NCI-H2196 (cell line): ENCODE results near the gene LAX1.
"Not testable (repeated sequence)": the region's sequence is repeated elsewhere in the genome, so short reads cannot be mapped to it uniquely, and the experiment has no call there.

Experiments
- DNase-seq: peaks from one replicate; lab custom pipeline; 2025; ENCODE audit not compliant: unreplicated experiment; lab: John Stamatoyannopoulos, UW

The LAX1 gene

GRCh38 chr1:203768256-203768655 lies 3.3 kb downstream of the LAX1 start:
- no peak for DNase-seq

- peak; percentile 86 for DNase-seq
Measured at GRCh38 chr1:203769505-203770343, 4.7 kb downstream of the LAX1 start.

GRCh38 chr1:203771901-203772301 lies 6.9 kb downstream of the LAX1 start:
- no peak for DNase-seq

GRCh38 chr1:203772836-203773235 lies 7.9 kb downstream of the LAX1 start:
- DNase-seq: no peak

DNA sequence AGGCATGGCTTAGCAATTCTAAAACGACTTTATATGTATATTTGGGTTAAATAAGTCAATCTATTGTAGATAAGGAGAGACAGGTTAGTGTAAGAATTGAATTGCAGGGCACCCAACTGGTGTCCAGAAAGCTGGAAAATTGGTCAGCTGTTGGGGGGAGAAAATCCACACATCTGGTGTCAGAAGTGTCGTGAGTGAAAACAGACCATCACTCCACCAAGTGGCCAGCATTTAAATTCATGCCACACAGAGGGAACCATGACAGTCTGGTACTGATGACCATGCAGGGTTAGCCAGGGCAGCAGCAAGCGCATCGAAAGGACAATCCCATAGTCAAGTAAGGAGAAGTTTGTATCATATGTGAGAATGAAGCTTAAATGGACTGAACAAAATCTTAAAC lies 11.7 kb downstream of the LAX1 start:
- DNase-seq: no peak

DNA sequence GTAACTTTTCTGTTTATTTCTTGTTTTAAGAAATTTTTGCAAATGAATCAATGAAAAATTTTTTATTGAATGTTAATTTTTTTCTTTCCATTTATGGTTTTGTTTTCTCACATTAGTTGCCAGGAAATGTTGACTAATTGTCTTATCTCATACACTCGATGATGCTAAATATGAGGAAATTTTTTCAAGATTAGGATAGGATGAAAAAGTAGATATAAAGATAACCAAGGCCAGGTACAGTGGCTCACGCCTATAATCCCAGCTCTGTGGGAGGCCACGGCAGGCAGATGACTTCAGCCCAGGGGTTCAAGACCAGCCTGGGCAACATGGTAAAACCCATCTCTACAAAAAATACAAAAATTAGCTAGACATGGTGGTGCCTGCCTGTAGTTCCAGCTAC lies 12.6 kb downstream of the LAX1 start:
- no peak for DNase-seq

- DNase-seq: no peak
Measured at GRCh38 chr1:203778146-203778545, 13.2 kb downstream of the LAX1 start.

DNA sequence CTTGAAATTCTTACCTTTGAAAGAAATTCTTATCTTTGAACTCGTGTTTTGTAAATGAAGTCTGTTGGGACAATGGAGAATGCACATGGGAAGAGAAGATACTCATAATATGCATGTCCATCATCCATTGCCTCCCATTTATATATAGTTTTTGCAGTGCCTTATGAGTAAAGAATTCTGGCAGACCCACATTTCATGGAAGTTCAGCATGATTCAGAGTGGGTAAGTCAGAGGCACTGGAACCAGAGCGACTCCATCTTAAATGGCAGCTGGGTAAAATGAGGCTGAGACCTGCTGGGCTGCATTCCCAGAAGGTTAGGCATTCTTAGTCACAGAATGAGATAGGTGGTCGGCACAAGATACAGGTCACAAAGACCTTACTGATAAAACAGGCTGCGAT lies 13.8 kb downstream of the LAX1 start:
- DNase-seq: no peak

DNA sequence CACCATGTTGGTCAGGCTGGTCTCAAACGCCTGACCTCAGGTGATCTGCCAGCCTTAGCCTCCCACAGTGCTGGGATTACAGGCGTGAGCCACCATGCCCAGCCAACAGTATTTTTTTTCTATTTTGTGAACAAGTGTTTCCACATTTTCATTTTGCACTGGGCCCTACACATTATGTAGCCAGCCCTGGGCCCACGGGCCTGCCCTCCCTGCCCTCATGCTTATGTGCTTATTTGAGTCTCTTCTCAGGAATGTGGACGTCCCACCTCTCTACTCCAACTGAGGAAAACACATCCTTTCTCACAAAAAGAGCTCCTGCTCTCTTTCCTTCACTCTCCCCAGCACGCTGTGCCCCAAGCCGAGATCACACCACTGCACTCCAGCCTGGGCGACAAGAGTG lies 17.0 kb downstream of the LAX1 start:
- DNase-seq: no peak

DNA sequence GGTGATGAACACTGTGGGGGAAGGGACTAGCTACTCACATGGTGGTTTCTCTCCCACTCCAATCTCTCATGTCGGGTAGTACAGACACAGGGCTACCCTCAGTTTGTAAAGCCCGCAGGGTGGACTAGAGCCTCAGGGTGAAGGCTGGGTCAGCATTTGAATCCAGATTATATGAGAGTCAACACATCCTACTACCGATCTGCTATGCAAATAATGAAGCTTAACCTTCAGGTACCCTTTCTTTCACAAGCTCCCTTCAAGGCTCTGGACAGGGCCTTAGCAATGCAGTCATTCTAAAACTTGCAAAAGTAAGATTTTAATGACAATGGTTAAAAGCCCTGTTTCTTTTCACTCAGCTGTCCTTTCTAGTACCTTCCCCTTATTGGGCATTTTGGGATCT lies 25.0 kb downstream of the LAX1 start:
- DNase-seq: no peak

GRCh38 chr1:203791498-203791897 lies 26.5 kb downstream of the LAX1 start:
- DNase-seq: no peak

DNA sequence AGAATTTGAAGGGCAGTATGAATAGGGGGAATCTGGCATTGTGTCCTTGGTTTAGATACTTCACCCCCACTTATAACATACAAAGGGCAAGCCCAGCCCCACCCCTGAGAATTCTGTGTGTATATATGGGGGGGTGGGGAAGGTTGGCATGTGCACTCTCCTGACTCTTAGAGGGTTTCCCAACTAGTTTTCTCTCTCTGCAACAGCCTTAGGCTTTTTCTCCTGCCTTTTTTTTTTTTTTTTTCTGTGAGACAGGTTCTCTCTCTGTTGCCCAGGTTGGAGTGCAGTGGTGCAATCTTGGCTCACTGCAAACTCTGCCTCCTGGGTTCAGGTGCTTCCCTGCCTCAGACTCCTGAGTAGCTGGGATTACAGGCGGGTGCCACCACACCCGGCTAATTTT lies 27.5 kb downstream of the LAX1 start:
- no peak for DNase-seq

- DNase-seq: not testable (repeated sequence)
Measured at GRCh38 chr1:203793561-203793960, 28.6 kb downstream of the LAX1 start.

GRCh38 chr1:203794764-203795440 lies 29.9 kb downstream of the LAX1 start:
- DNase-seq: no peak

DNA sequence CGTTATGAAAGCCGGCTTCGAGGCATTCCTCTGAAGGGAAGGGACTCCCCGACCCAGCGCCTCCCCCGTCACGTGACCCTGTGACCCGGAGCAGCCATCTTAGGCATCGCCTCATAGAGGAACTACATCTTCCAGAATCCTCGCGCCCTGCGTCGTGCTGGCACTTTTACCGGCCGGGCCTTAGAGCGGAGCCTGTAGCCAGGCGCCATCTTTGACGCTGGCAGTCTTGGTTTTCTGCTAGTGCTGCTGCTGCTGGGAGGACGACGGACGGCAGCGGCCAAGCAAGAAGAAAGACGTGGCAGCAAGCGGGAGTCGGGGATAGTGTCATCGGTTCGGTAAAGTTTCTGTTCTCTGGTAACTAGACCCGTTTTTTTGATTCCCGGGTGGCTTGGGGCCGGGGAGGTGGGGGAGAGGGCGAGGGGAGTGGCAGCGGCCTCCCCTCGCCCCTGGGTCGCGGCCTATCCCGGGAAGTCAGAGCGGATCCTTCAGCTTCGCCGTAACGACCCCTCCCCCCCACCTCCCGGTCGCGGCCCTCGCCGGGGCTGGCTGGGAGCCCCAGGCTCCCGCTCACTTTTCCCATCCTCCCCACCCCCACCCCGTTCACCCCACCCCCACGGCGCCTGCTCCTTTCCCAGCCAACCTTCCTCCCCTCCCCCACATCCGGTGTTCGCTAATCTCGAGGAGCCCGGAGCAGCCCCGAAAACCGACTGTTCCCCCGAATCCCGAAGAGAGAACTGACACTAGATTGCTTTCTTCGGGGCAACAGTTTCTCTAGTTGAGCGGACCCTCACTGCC lies 30.7 kb downstream of the LAX1 start, which contains the start of the genes ZBED6 and ZC3H11A:
Gene ZBED6 (plus strand): TSS at position 183 of the 795 bp plus-strand sequence. CDS start 1,900 bp downstream, outside the sequence.
Gene ZC3H11A (plus strand): TSS at position 183 of the 795 bp plus-strand sequence. CDS start 21,448 bp downstream, outside the sequence.
- peak; percentile 98 for DNase-seq

- peak; percentile 47 for DNase-seq
Measured at GRCh38 chr1:203796236-203796605, 31.2 kb downstream of the LAX1 start.

- DNase-seq: no peak
Measured at GRCh38 chr1:203797216-203797615, 32.2 kb downstream of the LAX1 start.

DNA sequence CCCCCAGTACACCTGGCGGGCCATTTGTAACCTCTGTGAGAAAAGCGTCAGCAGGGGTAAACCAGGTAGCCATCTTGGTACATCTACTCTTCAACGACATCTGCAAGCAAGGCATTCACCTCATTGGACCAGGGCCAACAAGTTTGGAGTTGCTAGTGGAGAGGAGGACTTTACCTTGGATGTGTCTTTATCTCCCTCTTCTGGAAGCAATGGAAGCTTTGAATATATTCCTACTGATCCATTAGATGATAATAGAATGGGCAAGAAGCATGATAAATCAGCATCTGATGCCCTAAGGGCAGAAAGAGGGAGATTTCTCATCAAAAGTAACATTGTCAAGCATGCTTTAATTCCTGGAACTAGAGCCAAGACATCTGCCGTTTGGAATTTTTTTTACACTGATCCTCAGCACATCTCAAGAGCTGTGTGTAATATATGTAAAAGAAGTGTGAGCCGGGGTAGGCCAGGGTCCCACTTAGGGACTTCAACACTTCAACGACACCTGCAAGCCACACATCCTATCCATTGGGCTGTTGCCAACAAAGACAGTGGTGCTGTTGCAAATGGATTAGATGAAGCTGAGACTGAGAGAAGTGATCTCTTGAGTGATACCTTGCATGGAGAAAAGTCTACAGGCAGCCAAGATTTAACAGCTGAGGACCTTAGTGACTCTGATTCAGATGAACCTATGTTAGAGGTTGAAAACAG lies 33.1 kb downstream of the LAX1 start:
- DNase-seq: peak; percentile 50

- DNase-seq: no peak
Measured at GRCh38 chr1:203799157-203799556, 34.2 kb downstream of the LAX1 start.

GRCh38 chr1:203799971-203800370 lies 35.0 kb downstream of the LAX1 start:
- DNase-seq: no peak

DNA sequence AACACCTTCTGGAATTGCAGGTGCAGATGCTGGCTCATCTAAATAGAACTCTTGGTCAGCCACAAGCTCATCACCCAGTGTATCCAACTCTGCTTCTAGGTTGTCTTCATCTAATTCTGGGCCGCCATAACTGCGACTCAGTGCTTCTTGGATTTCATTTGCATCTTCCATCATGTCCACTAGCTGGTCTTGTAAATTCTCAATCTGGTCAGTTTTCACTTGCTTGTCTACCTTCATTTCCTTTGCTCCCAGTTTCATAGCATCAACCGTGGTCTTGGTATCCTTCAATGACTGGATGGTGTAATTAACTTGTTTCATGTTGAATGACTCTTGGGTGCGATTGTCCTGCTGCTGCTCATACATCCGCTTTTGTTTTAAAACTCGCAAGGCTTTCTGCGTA lies 40.7 kb downstream of the LAX1 start:
- DNase-seq: no peak
